Vagina (tissue), 2 donors: ENCODE results near the gene RPTOR. TPM values are rescaled to one million over a fixed set of nuclear protein-coding genes. Genes with fewer than 3 reads are reported as not detected.
A peak's percentile ranks its signal among the peaks of the same experiment; 100 is the strongest.

Source experiments
- DNase-seq, 2 donors: peaks; one replicate each; pipeline ENCODE4 v3.0.0-alpha.2; 2017; ENCODE audit errors: extremely low spot score in 2 of 2
- H3K27ac ChIP-seq: fragments of 200-600 bp; sonication (generic); one replicate; pipeline ENCODE4 v1.5.1; 2019
- H3K27me3 ChIP-seq: fragments of 200-600 bp; sonication (generic); one replicate; pipeline ENCODE4 v1.5.1; 2019
- H3K36me3 ChIP-seq, 2 donors: fragments of 200-600 bp; sonication (generic); one replicate each; pipeline ENCODE4 v1.5.1; 2017 to 2019
- H3K4me1 ChIP-seq: fragments of 200-600 bp; sonication (generic); one replicate; pipeline ENCODE4 v1.5.1; 2019
- H3K4me3 ChIP-seq, 2 donors: fragments of 200-600 bp; sonication (generic); 1 replicate in 1 of 2; 2 replicates in 1 of 2; pipeline ENCODE4 v1.5.1; 2016 to 2019
- H3K9me3 ChIP-seq: fragments of 200-600 bp; sonication (generic); one replicate; pipeline ENCODE4 v1.5.1; 2019
- POLR2A ChIP-seq, 2 donors: fragments of 450-650 bp; IDR thresholded peaks; one replicate each; pipeline ENCODE4 v1.6.1; 2017; ENCODE audit warnings: antibody characterized with exemption in 2 of 2, mild to moderate bottlenecking in 2 of 2, moderate library complexity in 2 of 2
- POLR2AphosphoS5 ChIP-seq, 2 donors: sonication (generic); formaldehyde crosslinking; IDR thresholded peaks; one replicate each; pipeline ENCODE4 v1.9.0; 2017; ENCODE audit warnings: antibody characterized with exemption in 2 of 2, mild to moderate bottlenecking in 2 of 2, low read depth in 1 of 2; ENCODE audit not compliant: insufficient read depth in 1 of 2
- intact Hi-C: fragments of 100-400 bp; cut with DNase I; formaldehyde crosslinking; loops from one replicate; pipeline ENCODE4 v1.15.1; 2023
- total RNA-seq: library from RNA; depleted of rRNA; stranded (reverse); fragments of >200 nt; gene quantifications from one replicate; pipeline ENCODE4 v1.2.3, GENCODE V29; 2016
- TF ChIP-seq, protein P1 (sequence below), 3 experiments: fragments of 450-650 bp in 2 of 3; fragments of 200-600 bp in 1 of 3; sonication (generic) in 1 of 3; IDR thresholded peaks; one replicate each; pipeline ENCODE4 v1.5.1; 2017 to 2019; ENCODE audit warnings: antibody characterized with exemption in 3 of 3, mild to moderate bottlenecking in 2 of 3, moderate library complexity in 2 of 3

Gene RPTOR
- total RNA-seq, 1 donor from 2014 or later = 38.3 TPM

- no peak for TF ChIP-seq POLR2A (IDR thresholded peaks at IDR 0.05)
- TF ChIP-seq, protein P1, sequence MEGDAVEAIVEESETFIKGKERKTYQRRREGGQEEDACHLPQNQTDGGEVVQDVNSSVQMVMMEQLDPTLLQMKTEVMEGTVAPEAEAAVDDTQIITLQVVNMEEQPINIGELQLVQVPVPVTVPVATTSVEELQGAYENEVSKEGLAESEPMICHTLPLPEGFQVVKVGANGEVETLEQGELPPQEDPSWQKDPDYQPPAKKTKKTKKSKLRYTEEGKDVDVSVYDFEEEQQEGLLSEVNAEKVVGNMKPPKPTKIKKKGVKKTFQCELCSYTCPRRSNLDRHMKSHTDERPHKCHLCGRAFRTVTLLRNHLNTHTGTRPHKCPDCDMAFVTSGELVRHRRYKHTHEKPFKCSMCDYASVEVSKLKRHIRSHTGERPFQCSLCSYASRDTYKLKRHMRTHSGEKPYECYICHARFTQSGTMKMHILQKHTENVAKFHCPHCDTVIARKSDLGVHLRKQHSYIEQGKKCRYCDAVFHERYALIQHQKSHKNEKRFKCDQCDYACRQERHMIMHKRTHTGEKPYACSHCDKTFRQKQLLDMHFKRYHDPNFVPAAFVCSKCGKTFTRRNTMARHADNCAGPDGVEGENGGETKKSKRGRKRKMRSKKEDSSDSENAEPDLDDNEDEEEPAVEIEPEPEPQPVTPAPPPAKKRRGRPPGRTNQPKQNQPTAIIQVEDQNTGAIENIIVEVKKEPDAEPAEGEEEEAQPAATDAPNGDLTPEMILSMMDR (IDR thresholded peaks at IDR 0.05) = no peak
- Histone ChIP-seq H3K9me3 (no peaks in the 10 kb centered on the region), H3K27ac (peak overlapping the region; percentile 81), H3K36me3 (peaks cover 0 to 22% of the 10 kb centered on the region in 2 donors), H3K4me3 (peak overlapping the region; percentile 86 to 88), H3K27me3 (no peaks in the 10 kb centered on the region), H3K4me1 (peaks cover 30% of the 10 kb centered on the region)
- no peak for DNase-seq
- intact Hi-C loops = no loop called here
These were observed 447.7 kb downstream of the RPTOR start for GRCh38 chr17:80992077-80992947.

- intact Hi-C loops = no loop called here
These were observed 448.4 kb downstream of the RPTOR start for GRCh38 chr17:80992948-80993624.

GRCh38 chr17:80995131-80995530, 450.5 kb downstream of the RPTOR start:
- no peak overlapping the region for H3K27ac ChIP-seq
- no peaks in the 10 kb centered on the region for H3K9me3 ChIP-seq
- peaks cover 0 to 49% of the 10 kb centered on the region in 2 donors for H3K36me3 ChIP-seq
- no peaks in the 10 kb centered on the region for H3K27me3 ChIP-seq
- intact Hi-C loops = no loop called here
- H3K4me1 ChIP-seq = peaks cover 22% of the 10 kb centered on the region
- no peak overlapping the region for H3K4me3 ChIP-seq
- DNase-seq = no peak
- TF ChIP-seq POLR2A (IDR thresholded peaks at IDR 0.05) (no peak), POLR2AphosphoS5 (IDR thresholded peaks at IDR 0.05; ENCODE audit: insufficient read depth in 1 of 2, low read depth in 1 of 2) (no peak)
- TF ChIP-seq, protein P1 (IDR thresholded peaks at IDR 0.05) = no peak

More at GRCh38 chr17:80992948-80993624, 448.4 kb downstream of the RPTOR start:
- H3K27ac ChIP-seq = no peak overlapping the region
- peak overlapping the region; percentile 86 to 88 for H3K4me3 ChIP-seq
- peaks cover 30% of the 10 kb centered on the region for H3K4me1 ChIP-seq
- H3K36me3 ChIP-seq = peaks cover 0 to 29% of the 10 kb centered on the region in 2 donors
- H3K9me3 ChIP-seq = no peaks in the 10 kb centered on the region
- H3K27me3 ChIP-seq = no peaks in the 10 kb centered on the region
- DNase-seq = no peak
- TF ChIP-seq POLR2A (IDR thresholded peaks at IDR 0.05) = no peak
- TF ChIP-seq, protein P1 (IDR thresholded peaks at IDR 0.05) = no peak
- no peak for TF ChIP-seq POLR2AphosphoS5 (IDR thresholded peaks at IDR 0.05; ENCODE audit: insufficient read depth in 1 of 2, low read depth in 1 of 2)

DNA sequence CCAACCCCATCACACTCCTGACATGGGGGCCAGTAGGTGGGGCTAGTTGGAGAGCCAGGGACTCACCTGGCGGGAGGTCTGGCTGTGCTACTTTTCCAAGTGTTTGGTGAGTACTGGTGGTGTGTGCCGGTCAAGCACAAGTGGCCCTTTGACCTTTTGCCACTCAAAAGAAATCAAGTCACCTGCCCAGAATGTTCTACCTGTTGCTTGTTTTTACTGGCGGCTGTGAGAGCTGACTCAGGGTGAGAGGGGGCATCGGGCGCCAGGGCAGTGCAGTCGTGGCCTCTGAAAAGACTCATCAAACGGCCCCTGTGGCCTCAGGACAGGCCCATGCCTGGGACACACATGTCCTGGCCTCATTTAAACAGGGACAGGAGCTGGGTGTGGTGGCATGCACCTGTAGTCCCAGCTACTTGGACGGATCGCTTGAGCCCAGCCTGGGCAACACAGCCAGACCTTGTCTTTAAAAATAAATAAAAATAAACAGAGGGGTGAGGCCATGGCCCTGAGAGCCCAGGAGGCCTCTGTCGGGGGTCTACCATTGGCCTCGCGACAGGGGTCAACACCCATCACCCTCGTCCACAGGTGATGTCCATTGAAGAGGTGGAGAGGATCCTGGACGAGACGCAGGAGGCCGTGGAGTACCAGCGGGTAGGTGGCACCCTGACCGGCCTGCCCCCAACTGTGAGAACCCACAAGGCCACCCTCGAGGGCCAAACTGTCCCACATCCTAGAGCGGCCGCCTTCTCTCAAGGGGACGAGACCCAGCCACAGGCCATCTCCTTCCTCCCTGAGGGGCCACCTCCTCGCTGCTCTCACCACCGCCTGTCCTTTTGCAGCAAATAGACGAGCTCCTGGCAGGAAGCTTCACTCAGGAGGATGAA, 452.0 kb downstream of the RPTOR start:
- H3K36me3 ChIP-seq = peaks cover 0 to 49% of the 10 kb centered on the region in 2 donors
- intact Hi-C loops = no loop called here

More for the DNA sequence above, 452.0 kb downstream of the RPTOR start:
- Histone ChIP-seq H3K9me3 (no peaks in the 10 kb centered on the region), H3K4me1 (peaks cover 23% of the 10 kb centered on the region), H3K27ac (no peak overlapping the region), H3K4me3 (no peak overlapping the region), H3K27me3 (no peaks in the 10 kb centered on the region)
- DNase-seq = no peak
- TF ChIP-seq POLR2AphosphoS5 (IDR thresholded peaks at IDR 0.05; ENCODE audit: insufficient read depth in 1 of 2, low read depth in 1 of 2) (no peak), POLR2A (IDR thresholded peaks at IDR 0.05) (no peak)
- TF ChIP-seq, protein P1 (IDR thresholded peaks at IDR 0.05) = no peak
